ENCODE measurements around the gene DNAJC16.

The DNAJC16 gene

DNA sequence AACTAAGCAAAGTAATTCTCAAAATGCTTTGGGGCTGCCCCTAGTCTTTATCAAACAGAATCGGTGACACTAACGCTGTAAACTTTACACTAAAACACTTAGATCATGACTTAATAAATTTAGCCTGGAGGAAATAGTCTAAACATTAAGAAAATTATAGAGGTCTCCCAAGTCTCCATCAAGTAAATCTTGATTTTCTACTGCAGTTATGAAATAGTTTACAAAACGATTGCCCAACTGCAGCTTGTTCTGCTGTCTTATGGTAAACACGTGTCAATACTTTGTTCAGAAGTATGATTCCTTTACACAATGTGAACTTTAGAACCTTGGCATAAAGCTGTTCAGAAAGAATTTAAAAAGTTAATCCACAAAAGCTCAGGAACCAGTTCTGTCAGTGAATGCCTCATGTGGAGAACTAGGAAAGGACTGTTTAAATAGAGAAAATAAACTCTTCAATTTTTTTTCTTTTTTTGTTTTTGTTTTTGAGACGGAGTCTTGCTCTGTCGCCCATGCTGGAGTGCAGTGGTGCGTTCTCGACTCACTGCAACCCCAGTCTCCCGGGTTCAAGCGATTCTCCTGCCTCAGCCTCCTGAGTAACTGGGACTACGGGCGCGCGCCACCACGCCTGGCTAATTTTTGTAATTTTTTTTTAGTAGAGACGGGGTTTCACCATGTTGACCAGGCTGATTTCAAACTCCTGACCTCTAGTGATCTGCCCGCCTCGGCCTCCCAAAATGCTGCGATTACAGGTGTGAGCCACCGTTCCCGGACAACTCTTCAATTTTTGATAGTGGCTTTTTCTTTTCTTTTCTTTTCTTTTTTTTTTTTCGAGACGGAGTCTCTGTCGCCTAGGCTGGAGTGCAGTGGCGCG, 92.2 kb downstream of the DNAJC16 start:
- in situ Hi-C loops (cut with HindIII; ENCODE audit: low sequenced_read_pairs): no loop called here

DNA sequence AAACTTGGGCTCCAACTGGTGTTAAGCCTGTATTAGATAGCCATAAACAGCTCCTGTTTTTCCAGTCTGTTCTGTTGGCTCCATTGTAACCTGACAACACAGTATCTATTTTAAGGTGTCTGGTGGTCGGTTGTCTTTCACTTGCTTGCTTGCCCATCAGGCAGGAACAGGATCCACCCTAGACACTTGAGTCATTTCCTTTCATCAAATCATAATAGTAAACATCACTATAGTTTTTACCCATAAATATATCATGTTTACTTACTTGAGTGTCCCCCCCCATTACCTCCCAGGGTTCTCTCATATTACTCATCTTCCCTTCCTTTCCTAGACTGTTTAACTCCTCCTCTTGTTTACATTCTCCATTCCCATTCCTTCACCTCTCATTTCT, 93.5 kb downstream of the DNAJC16 start:
- in situ Hi-C loops (cut with HindIII; ENCODE audit: low sequenced_read_pairs): no loop called here

DNA sequence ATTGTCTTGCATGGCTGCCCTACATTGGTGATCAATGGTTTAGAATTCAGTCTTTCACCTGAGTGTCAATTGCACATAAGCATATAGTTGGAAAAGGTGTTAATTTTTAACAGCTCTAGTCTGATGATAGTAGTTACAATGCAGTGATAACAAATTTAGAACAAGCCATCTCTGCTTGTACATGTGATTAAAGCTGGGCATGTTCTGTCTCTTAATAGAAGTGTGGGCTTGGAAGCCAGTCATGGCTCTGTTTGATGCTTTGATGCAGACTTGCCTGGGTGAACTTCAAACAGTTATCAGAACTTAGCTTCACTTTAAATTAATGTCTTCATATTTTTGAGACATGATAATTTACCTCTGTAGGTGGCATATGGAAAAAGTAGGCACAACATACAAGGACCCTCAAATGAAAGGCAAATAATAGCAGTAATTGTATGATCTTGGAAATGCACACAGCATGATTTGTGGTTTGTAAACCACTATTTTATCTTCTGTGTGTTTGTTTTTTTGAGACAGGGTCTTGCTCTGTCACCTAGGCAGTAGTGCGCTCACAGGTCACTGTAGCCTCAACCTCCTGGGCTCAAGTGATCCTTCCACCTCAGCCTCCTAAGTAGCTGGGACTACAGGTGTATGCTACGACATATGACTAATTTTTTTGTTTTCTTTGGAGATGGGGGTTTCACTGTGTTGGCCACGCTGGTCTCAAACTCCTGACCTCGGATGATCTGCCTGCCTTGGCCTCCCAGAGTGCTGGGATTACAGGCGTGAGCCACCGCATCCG, 94.4 kb downstream of the DNAJC16 start:
- in situ Hi-C loops (cut with HindIII; ENCODE audit: low sequenced_read_pairs): no loop called here

DNA sequence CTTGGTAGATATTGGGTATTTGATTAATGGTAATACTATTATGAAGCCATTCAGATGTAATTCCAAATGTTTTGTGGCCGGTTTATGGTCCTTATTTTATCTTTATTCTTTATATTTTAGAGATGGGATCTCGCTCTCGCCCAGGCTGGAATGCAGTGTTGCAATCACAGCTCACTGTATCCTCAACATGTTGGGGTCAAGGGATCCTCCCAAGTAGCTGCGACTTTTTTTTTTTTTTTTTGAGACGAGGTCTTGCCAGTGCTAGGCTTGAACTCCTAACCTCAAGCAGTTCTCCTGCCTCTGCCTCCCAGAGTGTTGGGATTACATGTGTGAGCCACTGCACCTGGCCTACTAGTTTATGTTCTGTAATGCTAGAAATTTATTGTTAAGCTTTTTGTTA, 95.3 kb downstream of the DNAJC16 start:
- in situ Hi-C loops (cut with HindIII; ENCODE audit: low sequenced_read_pairs): no loop called here

DNA sequence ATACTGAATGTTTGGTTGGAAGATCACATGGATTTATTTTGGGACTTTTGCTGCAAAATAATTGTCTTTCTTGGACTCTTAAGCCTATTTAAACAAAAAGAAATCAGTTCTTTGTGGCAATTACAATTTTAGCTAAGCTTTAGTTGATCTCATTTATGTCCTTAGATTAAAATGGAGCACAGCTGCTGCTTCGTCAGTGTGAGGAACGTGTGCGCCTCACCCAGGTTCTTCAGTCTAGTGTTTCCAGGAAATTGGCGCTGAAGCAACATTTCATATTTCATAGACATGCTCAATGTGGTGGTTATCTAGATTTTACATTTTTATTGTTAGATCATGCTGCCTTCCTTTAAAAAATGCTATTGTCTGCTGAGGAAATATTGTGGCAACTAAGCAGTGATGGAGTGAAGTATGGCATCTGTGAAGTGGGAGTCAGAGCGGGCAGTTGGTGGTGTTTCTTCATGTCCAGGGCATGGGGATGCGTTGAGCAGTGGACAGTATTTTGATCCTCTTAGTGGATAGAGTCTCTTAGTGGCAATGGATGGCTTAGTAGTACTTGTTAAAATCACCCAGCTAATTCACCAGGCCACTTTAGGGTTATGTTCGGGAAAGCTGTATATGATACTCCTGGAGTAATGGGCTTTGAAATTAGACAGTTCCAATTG, 96.2 kb downstream of the DNAJC16 start:
- in situ Hi-C loops (cut with HindIII; ENCODE audit: low sequenced_read_pairs): no loop called here

DNA sequence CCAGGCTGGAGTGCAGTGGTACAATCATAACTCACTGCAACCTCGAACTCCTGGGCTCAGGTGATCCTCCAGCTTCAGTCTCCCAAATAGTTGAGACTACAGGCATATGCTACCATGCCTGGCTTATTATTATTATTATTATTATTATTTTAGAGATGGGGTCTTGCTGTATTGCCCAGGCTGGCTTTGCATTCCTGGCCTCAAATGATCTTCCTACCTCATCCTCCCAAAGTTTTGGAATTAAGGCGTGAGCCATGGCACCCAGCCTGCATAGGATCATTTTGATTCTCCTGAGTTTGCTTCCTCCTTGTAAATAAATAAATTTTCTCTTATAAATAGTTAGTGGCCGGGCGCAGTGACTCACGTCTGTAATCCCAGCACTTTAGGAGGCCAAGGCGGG, 96.8 kb downstream of the DNAJC16 start:
- in situ Hi-C loops (cut with HindIII; ENCODE audit: low sequenced_read_pairs): no loop called here

DNA sequence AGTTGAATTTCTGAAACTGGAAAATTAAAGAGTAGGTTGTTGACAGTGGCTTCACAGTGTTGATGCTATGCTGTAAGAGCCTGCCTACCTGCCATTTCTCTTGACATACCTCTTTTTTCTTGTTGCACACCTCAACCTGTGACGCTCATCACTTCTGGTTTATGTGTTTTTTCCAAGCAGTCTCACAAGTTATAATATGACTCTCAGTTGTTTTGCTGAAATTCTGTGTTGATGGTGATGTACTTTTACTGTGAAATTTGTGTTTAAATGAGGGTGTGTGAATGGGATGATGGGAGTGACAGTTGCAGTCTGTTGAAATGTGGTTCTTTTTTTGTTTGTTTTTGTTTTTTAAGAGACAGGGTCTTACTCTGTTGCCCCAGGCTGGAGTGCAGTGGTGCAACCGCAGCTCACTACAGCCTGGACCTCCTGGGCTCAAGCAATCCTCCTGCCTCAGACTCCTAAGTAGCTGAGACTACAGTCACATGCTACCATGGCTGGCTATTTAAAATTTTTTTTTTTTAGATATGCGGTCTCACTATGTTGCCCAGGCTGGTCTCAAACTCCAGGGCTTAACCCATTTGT, 97.6 kb downstream of the DNAJC16 start:
- in situ Hi-C loops (cut with HindIII; ENCODE audit: low sequenced_read_pairs): no loop called here

DNA sequence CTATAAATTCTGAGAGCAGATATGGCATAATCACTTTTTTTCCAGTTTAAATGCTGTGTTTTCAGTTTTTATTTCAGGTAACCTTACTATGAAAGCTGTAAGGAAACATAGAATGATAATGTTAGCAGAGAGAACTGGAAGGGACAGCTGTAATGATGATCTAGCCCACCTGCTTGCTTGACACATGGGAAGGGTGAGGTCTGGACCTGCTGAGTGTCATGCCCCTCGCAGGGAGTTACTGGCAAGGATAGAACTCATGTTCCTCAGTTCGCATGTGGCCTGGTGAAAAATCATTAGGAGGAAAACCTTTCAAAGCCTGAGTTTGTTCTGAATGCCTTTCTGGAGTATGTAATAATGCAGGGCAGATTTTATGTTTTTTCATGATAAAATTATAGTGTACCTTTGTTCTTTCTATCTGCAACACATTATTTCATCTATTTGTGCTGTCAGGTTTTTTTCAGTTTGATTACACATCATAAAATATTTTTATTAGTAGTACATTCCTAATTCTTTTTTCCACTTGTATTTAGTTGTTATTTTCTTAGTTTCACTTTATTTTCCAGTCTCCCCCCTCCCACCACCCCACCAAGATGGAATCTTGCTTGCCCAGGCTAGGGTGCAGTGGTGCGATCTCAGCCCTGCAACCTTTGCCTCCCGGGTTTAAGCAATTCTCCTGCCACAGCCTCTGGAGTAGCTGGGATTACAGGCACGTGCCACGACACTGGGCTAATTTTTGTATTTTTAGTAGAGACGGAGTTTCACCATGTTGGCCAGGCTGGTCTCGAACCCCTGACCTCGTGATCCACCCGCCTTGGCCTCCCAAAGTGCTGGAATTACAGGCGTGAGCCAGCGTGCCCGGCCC, 98.6 kb downstream of the DNAJC16 start:
- in situ Hi-C loops (cut with HindIII; ENCODE audit: low sequenced_read_pairs): no loop called here

All from DLD1 (cell line).